ENCODE measurements around the gene SMCO1. TPM values are rescaled to one million over a fixed set of nuclear protein-coding genes. Genes with fewer than 3 reads are reported as not detected.
A peak's percentile ranks its signal among the peaks of the same experiment; 100 is the strongest.
"Not testable (repeated sequence)": the region's sequence is repeated elsewhere in the genome, so short reads cannot be mapped to it uniquely, and the experiment has no call there.

Gene SMCO1
- total RNA-seq, 1 donor from 2014 or later = not detected

GRCh38 chr3:196501316-196502044 is 13.7 kb downstream of the SMCO1 start:
- ATAC-seq (no peak), DNase-seq (ENCODE audit: low spot score) (no peak)
- intact Hi-C loops (cut with DNase I) = no loop called here

- intact Hi-C loops (cut with DNase I) = no loop called here
- no peak for DNase-seq (ENCODE audit: low spot score)
- no peak for ATAC-seq
These were observed 15.2 kb downstream of the SMCO1 start for GRCh38 chr3:196499807-196500524.

GRCh38 chr3:196499061-196499460 is 16.1 kb downstream of the SMCO1 start:
- intact Hi-C loops (cut with DNase I) = no loop called here
- DNase-seq (ENCODE audit: low spot score) (no peak), ATAC-seq (no peak)

- DNase-seq (ENCODE audit: low spot score) = no peak
- ATAC-seq = no peak
- intact Hi-C loops (cut with DNase I) = no loop called here
These were observed 16.8 kb downstream of the SMCO1 start for GRCh38 chr3:196498297-196498696.

GRCh38 chr3:196496183-196496582 is 19.0 kb downstream of the SMCO1 start:
- no peak for ATAC-seq
- DNase-seq (ENCODE audit: low spot score) = no peak
- intact Hi-C loops (cut with DNase I) = no loop called here

GRCh38 chr3:196493292-196493691 is 21.9 kb downstream of the SMCO1 start:
- intact Hi-C loops (cut with DNase I) = no loop called here
- DNase-seq (ENCODE audit: low spot score) (no peak), ATAC-seq (no peak)

GRCh38 chr3:196492080-196492479 is 23.1 kb downstream of the SMCO1 start:
- ATAC-seq = no peak
- intact Hi-C loops (cut with DNase I) = no loop called here
- DNase-seq (ENCODE audit: low spot score) = no peak

- ATAC-seq = no peak
- intact Hi-C loops (cut with DNase I) = no loop called here
- DNase-seq (ENCODE audit: low spot score) = no peak
These were observed 25.4 kb downstream of the SMCO1 start for GRCh38 chr3:196489747-196490146.

- DNase-seq (ENCODE audit: low spot score) = no peak
- intact Hi-C loops (cut with DNase I) = no loop called here
- no peak for ATAC-seq
These were observed 28.9 kb downstream of the SMCO1 start for GRCh38 chr3:196486263-196486662.

GRCh38 chr3:196477678-196478077 is 37.5 kb downstream of the SMCO1 start:
- DNase-seq (ENCODE audit: low spot score) = no peak
- intact Hi-C loops (cut with DNase I) = no loop called here
- no peak for ATAC-seq

- no peak for ATAC-seq
- no peak for DNase-seq (ENCODE audit: low spot score)
- intact Hi-C loops (cut with DNase I) = no loop called here
These were observed 42.9 kb downstream of the SMCO1 start for GRCh38 chr3:196472286-196472685.

GRCh38 chr3:196471551-196471950 is 43.6 kb downstream of the SMCO1 start:
- intact Hi-C loops (cut with DNase I) = no loop called here
- ATAC-seq = no peak

GRCh38 chr3:196470182-196470581 is 45.0 kb downstream of the SMCO1 start:
- DNase-seq (ENCODE audit: low spot score); intact Hi-C loops (cut with DNase I); ATAC-seq: not testable (repeated sequence)

More at GRCh38 chr3:196471551-196471950, 43.6 kb downstream of the SMCO1 start:
- DNase-seq (ENCODE audit: low spot score) = no peak

GRCh38 chr3:196463804-196464203 is 51.3 kb downstream of the SMCO1 start:
- intact Hi-C loops (cut with DNase I) = no loop called here
- DNase-seq (ENCODE audit: low spot score) (no peak), ATAC-seq (no peak)

- intact Hi-C loops (cut with DNase I) = no loop called here
- DNase-seq (ENCODE audit: low spot score) = no peak
- no peak for ATAC-seq
These were observed 51.7 kb downstream of the SMCO1 start for GRCh38 chr3:196463478-196463756.

GRCh38 chr3:196462680-196463477 is 52.3 kb downstream of the SMCO1 start:
- intact Hi-C loops (cut with DNase I); DNase-seq (ENCODE audit: low spot score); ATAC-seq: not testable (repeated sequence)

- intact Hi-C loops (cut with DNase I) = no loop called here
- no peak for DNase-seq (ENCODE audit: low spot score)
- ATAC-seq = peak; percentile 67
These were observed 57.1 kb downstream of the SMCO1 start for GRCh38 chr3:196458063-196458462.

- intact Hi-C loops (cut with DNase I); DNase-seq (ENCODE audit: low spot score): not testable (repeated sequence)
- peak; percentile 77 for ATAC-seq
These were observed 57.7 kb downstream of the SMCO1 start for GRCh38 chr3:196457470-196457869.
